Epithelial cell of esophagus (primary cell): ENCODE measurements around the gene WDPCP.
A peak's percentile ranks its signal among the peaks of the same experiment; 100 is the strongest.

Source experiments
- DNase-seq: peaks from one replicate; pipeline ENCODE4 v3.0.0; 2010; ENCODE audit warnings: low read depth
- H3K4me3 ChIP-seq: 2 replicates; pipeline ENCODE4 v1.5.1; 2011; ENCODE audit warnings: mild to moderate bottlenecking, low read length, control low read depth
- CTCF ChIP-seq: IDR thresholded peaks from 2 replicates; pipeline ENCODE4 v1.5.1; 2011; ENCODE audit warnings: low read depth, mild to moderate bottlenecking, low read length, control low read depth, inconsistent platforms; ENCODE audit not compliant: insufficient read depth; ENCODE audit errors: missing control alignments

The WDPCP gene

GRCh38 chr2:63539416-63540162 lies 48.7 kb downstream of the WDPCP start:
- DNase-seq, result peak; percentile 18
- H3K4me3 ChIP-seq, result no peak overlapping the region
- no peak for TF ChIP-seq CTCF

DNA sequence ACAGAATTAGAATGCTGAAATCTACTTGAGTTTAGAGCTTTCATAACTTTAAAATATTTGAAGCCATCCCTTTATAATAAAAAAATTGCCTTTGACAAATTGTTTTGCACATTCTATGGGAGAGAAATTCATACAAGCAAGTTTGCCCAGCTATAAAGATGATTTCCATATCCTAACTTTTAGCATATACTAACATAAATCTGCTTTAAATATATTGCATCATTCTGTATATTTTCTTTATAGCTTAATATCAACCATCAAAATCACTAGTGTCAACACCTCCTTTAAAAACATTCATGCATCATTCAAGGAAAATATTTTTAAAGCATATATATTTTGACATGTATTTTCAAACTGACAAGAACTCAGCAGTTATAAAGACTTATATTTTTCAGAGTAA lies 49.9 kb downstream of the WDPCP start:
- no peak for TF ChIP-seq CTCF
- DNase-seq, result no peak
- H3K4me3 ChIP-seq, result no peak overlapping the region

GRCh38 chr2:63537306-63537705 lies 51.0 kb downstream of the WDPCP start:
- DNase-seq, result peak; percentile 89
- no peak for TF ChIP-seq CTCF
- no peak overlapping the region for H3K4me3 ChIP-seq

DNA sequence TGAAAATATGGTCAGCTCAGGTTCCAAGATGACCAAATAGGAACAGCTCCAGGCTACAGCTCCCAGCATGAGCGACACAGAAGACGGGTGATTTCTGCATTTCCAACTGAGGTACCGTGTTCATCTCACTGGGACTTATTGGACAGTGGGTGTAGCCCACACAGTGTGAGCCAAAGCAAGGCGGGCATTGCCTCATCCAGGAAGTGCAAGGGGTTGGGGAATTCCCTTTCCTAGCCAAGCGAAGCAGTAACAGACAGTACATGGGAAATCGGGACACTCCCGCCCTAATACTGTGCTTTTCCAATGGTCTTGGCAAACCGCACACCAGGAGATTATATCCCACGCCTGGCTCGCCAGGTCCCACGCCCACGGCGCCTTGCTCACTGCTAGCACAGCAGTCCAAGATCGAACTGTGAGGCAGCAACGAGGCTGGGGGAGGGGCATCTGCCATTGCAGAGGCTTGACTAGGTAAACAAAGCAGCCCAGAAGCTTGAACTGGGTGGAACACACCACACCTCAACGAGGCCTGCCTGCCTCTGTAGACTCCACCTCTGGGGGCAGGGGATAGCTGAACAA lies 57.5 kb downstream of the WDPCP start:
- TF ChIP-seq CTCF, result no peak
- H3K4me3 ChIP-seq, result no peak overlapping the region
- no peak for DNase-seq

DNA sequence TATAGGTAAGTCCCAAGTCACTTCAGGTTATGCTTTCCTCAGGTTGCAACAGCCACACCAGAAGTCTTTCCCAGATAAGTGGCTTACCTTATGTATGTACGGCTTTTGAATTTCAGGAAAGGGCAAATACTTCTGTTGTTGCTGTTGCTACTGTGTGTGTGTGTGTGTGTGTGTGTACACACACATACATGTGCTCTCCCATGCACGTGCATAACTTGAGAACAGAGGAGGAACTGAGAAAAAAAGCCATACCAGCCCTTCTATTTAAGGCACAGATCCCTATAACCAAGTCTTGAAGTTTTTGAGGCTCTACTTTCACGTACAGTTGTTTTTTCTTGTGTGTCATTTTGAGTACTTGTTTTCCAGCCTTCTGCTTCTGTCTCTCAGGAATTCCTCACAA lies 62.4 kb downstream of the WDPCP start:
- no peak for TF ChIP-seq CTCF
- no peak for DNase-seq
- H3K4me3 ChIP-seq, result no peak overlapping the region

DNA sequence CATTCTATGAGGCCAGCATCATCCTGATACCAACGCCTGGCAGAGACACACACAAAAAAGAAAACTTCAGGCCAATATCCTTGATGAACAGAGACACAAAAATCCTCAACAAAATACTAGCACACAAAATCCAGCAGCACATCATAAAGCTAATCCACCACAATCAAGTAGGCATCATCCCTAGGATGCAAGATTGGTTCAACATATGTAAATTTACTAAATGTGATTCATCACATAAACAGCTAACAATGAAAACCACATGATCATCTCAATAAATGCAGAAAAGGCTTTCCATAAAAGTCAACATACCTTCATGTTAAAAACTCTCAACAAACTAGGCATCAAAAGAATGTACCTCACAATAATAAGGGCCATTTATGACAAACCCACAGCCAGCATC lies 65.3 kb downstream of the WDPCP start:
- TF ChIP-seq CTCF, result no peak
- H3K4me3 ChIP-seq, result no peak overlapping the region
- DNase-seq, result no peak

GRCh38 chr2:63520793-63521192 lies 67.5 kb downstream of the WDPCP start:
- H3K4me3 ChIP-seq, result no peak overlapping the region
- no peak for TF ChIP-seq CTCF
- DNase-seq, result no peak
